Measurements from ENCODE around the gene KCNIP1.

The KCNIP1 gene

DNA sequence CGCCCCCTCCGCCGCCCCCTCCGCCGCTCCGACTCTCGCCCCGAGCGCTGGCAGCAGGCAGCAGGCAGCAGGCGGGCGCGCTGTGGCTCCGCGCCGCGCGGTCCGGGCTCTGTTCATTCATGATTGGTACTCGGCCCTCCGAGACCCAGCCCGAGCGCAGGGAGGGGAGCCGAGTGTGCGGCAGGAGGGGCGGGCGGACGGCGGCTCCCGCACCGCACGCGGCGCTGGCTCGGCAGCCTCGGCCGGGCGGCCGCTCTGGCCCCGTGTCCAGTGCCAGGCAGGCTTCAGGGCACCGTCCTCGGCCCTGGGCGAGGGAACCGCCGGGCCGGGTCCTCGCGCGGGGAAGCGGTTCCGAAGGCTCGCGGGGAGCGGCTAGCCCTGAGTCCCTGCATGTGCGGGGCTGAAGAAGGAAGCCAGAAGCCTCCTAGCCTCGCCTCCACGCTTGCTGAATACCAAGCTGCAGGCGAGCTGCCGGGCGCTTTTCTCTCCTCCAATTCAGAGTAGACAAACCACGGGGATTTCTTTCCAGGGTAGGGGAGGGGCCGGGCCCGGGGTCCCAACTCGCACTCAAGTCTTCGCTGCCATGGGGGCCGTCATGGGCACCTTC is at the start of gene KCNIP1:
KCNIP1 (plus strand) TSS at position 31 of the 607 bp plus-strand sequence.
- DNase-seq (ENCODE audit: low read depth, low spot score) = no peak
- Histone ChIP-seq H3K36me3 (ENCODE audit: insufficient read depth, low read length) (no peaks in the 10 kb centered on the region), H3K4me3 (no peak within 1 kb of the TSS), H3K27ac (no peak within 1 kb of the TSS), H3K9me3 (ENCODE audit: low read depth, low read length) (no peaks in the 10 kb centered on the region), H3K9ac (ENCODE audit: insufficient read length) (no peak within 1 kb of the TSS)
- no peak for TF ChIP-seq FOXP2 (optimal IDR thresholded peaks at IDR 0.05; ENCODE audit: control extremely low read depth, extremely low read length, insufficient read depth)
- no peak for TF ChIP-seq POLR2AphosphoS5 (IDR thresholded peaks at IDR 0.05; ENCODE audit: borderline replicate concordance, low read depth, low read length)
- TF ChIP-seq EZH2 (IDR thresholded peaks at IDR 0.05) = peak; percentile 92

DNA sequence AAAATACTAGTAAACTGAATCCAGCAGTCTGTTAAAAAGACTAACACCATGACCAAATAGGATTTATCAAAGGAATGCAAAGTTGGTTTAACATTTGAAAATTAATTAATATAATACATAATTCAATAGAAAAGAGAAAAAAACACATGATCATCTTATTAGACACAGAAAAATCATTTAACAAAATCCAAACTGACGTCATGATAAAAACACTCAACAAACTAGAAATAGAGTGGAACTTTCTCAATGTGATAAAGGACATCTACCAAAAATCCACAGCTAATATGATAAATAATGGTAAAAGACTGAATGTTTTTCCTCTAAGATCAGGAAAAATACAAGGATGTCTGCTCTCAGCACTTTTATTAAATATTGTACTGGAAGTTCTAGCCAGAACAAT is 40.4 kb upstream of the KCNIP1 start:
- Histone ChIP-seq H3K9ac (ENCODE audit: insufficient read length) (no peak overlapping the region), H3K9me3 (ENCODE audit: low read depth, low read length) (no peaks in the 10 kb centered on the region), H3K36me3 (ENCODE audit: insufficient read depth, low read length) (no peaks in the 10 kb centered on the region), H3K27ac (no peak overlapping the region), H3K4me3 (no peak overlapping the region)
- TF ChIP-seq FOXP2 (optimal IDR thresholded peaks at IDR 0.05; ENCODE audit: control extremely low read depth, extremely low read length, insufficient read depth) = no peak
- no peak for DNase-seq (ENCODE audit: low read depth, low spot score)

DNA sequence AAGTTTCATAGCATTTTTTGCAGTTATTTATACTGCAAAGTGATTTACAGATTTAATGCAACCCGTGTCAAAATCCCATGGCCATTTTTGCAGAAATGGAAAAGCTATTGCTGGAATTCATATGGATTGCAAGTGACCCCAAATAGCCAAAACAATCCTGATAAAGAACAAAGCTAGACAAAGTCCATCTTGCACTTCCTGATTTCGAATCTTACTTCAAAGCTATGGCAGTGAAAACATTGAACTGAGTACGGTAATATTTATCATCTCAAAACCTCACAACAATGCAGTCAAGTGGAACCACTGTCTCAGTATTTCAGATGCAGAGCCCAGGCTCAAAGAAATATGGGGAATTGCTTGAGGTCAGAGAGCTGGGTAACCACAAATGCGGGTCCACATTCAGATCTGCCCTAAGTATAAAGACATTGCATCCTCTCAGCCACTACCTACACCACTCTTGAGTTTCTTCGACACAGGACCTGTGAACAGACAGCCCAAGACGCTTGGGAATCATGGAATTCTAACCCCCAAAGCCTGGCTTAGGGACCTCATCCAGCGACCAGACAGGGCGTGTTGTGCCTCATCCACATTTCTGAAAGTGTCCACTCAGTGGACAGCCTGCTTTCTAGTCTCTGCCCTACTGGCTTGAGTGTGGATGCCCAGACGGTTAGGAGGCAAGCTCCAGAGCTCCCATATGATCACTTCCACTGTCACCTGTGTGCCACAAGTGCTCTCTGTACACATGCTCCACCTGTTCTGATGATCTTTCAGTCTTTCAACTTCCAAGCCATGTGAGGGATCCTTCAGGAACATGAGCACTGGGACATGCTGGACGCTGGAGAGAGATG is 39.3 kb upstream of the KCNIP1 start:
- Histone ChIP-seq H3K9me3 (ENCODE audit: low read depth, low read length) (no peaks in the 10 kb centered on the region), H3K4me3 (no peak overlapping the region), H3K9ac (ENCODE audit: insufficient read length) (no peak overlapping the region), H3K27ac (no peak overlapping the region), H3K36me3 (ENCODE audit: insufficient read depth, low read length) (no peaks in the 10 kb centered on the region)
- TF ChIP-seq EZH2 (IDR thresholded peaks at IDR 0.05) (no peak), POLR2AphosphoS5 (IDR thresholded peaks at IDR 0.05; ENCODE audit: borderline replicate concordance, low read depth, low read length) (no peak), FOXP2 (optimal IDR thresholded peaks at IDR 0.05; ENCODE audit: control extremely low read depth, extremely low read length, insufficient read depth) (no peak)
- DNase-seq (ENCODE audit: low read depth, low spot score) = no peak

DNA sequence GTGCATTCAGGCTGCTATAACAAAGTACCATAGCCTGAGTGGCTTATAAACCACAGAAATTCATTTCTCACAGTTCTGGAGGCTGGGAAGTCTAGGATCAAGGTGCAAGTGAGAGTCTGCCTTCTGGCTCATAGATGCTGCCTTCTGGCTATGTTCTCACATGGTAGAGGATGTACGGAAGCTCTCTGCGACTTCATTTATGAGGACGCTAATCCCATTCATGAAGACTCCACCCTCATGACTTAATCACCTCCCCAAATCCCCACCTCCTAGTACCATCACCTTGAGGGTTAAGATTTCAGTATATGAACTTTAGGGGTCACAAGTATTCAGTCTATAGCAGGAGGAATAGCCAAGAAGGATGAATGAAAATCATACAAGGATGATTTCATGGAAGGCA is 37.3 kb upstream of the KCNIP1 start:
- Histone ChIP-seq H3K9ac (ENCODE audit: insufficient read length) (no peak overlapping the region), H3K4me3 (no peak overlapping the region), H3K27ac (no peak overlapping the region), H3K9me3 (ENCODE audit: low read depth, low read length) (no peaks in the 10 kb centered on the region), H3K36me3 (ENCODE audit: insufficient read depth, low read length) (no peaks in the 10 kb centered on the region)
- DNase-seq (ENCODE audit: low read depth, low spot score) = no peak
- no peak for TF ChIP-seq EZH2 (IDR thresholded peaks at IDR 0.05)
- TF ChIP-seq POLR2AphosphoS5 (IDR thresholded peaks at IDR 0.05; ENCODE audit: borderline replicate concordance, low read depth, low read length) = no peak
- no peak for TF ChIP-seq FOXP2 (optimal IDR thresholded peaks at IDR 0.05; ENCODE audit: control extremely low read depth, extremely low read length, insufficient read depth)

DNA sequence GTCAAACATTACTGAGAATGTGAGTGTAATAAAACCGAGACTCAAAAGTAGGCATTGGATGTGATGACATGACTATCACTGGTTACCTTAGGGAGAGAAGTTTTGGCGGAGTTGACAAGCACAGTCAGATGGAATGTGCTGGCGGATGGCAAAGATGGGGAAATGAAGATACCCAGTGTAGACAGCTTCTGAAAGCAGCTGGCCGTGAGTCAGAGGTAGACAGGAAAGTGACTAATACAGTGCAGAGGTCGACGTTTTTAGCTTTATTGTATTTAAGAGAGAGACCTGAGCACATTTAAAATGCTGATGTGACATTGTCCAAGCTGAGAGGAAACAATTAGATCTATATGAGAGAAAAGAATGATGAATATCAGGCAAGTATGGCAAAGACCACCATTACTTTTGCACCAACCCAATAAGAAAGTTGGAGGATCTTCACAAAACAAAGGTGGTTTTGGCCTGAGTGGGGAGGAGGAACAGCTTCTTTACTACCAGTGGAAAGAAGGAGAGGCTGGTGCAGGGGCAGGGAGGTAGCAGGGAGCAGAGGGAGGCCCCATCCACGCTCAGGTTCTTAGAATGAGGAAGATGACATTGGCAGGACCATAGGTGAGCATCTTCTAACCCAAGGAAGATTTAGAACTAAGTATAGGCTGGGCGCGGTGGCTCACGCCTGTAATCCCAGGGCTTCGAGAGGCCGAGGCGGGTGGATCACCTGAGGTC is 36.7 kb upstream of the KCNIP1 start:
- no peaks in the 10 kb centered on the region for H3K36me3 ChIP-seq (ENCODE audit: insufficient read depth, low read length)
- H3K9ac ChIP-seq (ENCODE audit: insufficient read length) = no peak overlapping the region
- DNase-seq (ENCODE audit: low read depth, low spot score) = no peak
- H3K4me3 ChIP-seq = no peak overlapping the region
- no peak overlapping the region for H3K27ac ChIP-seq
- no peaks in the 10 kb centered on the region for H3K9me3 ChIP-seq (ENCODE audit: low read depth, low read length)
- TF ChIP-seq EZH2 (IDR thresholded peaks at IDR 0.05) = no peak
- no peak for TF ChIP-seq FOXP2 (optimal IDR thresholded peaks at IDR 0.05; ENCODE audit: control extremely low read depth, extremely low read length, insufficient read depth)
- no peak for TF ChIP-seq POLR2AphosphoS5 (IDR thresholded peaks at IDR 0.05; ENCODE audit: borderline replicate concordance, low read depth, low read length)

DNA sequence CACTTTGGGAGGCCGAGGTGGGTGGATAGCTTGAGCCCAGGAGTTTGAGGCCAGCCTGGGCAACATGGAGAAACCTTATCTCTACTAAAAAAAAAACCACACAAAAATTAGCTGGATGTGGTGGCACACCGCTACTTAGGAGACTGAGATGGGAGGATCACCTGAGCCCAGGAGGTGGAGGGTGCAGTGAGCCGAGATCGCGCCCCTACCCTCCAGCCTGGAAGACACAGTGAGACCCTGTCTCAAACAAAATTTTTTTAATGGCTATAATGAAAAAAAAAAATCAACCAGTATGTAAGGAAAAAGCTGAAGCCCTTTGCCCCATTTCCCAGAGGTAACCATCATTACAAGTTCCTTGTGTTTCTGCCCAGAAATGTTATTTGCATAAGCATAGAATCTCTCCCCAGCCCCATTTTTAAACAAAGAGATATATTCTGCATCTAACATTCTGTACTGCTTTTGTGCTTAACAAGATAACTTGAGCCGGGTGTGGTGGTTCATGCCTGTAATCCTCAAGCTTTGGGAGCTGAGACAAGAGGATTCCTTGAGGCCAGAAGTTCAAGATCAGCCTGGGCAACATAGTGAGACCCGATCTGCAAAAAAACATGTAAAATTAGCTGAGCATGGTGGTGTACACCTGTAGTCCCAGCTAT is 35.1 kb upstream of the KCNIP1 start:
- no peak for DNase-seq (ENCODE audit: low read depth, low spot score)
- Histone ChIP-seq H3K4me3 (no peak overlapping the region), H3K27ac (no peak overlapping the region), H3K36me3 (ENCODE audit: insufficient read depth, low read length) (no peaks in the 10 kb centered on the region), H3K9ac (ENCODE audit: insufficient read length) (no peak overlapping the region), H3K9me3 (ENCODE audit: low read depth, low read length) (no peaks in the 10 kb centered on the region)
- TF ChIP-seq FOXP2 (optimal IDR thresholded peaks at IDR 0.05; ENCODE audit: control extremely low read depth, extremely low read length, insufficient read depth) (no peak), EZH2 (IDR thresholded peaks at IDR 0.05) (no peak), POLR2AphosphoS5 (IDR thresholded peaks at IDR 0.05; ENCODE audit: borderline replicate concordance, low read depth, low read length) (no peak)

DNA sequence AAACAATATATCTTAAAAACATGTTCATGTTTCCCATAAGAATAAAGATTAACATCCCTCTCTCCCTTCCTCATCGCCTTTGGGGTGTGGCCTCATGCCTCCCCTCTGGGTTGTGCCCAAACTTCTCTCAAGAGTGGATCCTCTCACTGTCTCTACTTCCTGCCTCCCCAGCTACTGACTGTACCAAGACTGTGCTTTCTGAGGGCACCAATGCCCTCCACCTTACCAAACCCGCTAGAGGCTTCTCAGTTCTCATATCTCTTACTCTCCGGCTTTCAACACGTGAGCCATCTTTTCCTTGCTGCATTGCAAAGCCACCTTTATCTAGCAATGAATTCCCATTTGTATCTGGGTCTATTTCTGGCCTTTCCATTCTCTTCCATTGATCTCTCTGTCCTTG is 34.4 kb upstream of the KCNIP1 start:
- Histone ChIP-seq H3K36me3 (ENCODE audit: insufficient read depth, low read length) (no peaks in the 10 kb centered on the region), H3K9ac (ENCODE audit: insufficient read length) (no peak overlapping the region), H3K9me3 (ENCODE audit: low read depth, low read length) (no peaks in the 10 kb centered on the region), H3K4me3 (no peak overlapping the region), H3K27ac (no peak overlapping the region)
- TF ChIP-seq POLR2AphosphoS5 (IDR thresholded peaks at IDR 0.05; ENCODE audit: borderline replicate concordance, low read depth, low read length) (no peak), FOXP2 (optimal IDR thresholded peaks at IDR 0.05; ENCODE audit: control extremely low read depth, extremely low read length, insufficient read depth) (no peak), EZH2 (IDR thresholded peaks at IDR 0.05) (no peak)
- no peak for DNase-seq (ENCODE audit: low read depth, low spot score)

DNA sequence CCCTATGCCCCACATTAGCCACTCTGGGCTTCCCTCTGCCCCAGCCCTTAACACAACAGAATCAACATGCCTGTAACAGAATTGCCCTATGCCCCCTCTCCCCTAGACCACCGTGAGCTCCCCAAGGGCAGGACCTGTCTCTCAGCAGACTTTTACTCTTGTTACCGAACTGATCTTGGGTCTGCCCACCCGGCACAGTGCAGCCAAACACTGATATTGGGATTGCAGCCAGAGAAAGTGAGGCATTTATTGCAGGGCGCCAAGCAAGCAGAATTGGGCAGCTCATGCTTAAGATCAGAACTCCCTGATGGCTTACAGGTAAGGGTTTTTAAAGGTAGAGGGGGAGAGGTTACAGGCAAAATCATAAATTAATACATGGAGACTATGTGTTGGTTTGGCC is 33.5 kb upstream of the KCNIP1 start:
- no peak overlapping the region for H3K4me3 ChIP-seq
- H3K27ac ChIP-seq = no peak overlapping the region
- no peak for TF ChIP-seq FOXP2 (optimal IDR thresholded peaks at IDR 0.05; ENCODE audit: control extremely low read depth, extremely low read length, insufficient read depth)
- no peak for TF ChIP-seq EZH2 (IDR thresholded peaks at IDR 0.05)
- TF ChIP-seq POLR2AphosphoS5 (IDR thresholded peaks at IDR 0.05; ENCODE audit: borderline replicate concordance, low read depth, low read length) = no peak
- H3K9ac ChIP-seq (ENCODE audit: insufficient read length) = no peak overlapping the region
- no peaks in the 10 kb centered on the region for H3K9me3 ChIP-seq (ENCODE audit: low read depth, low read length)
- no peaks in the 10 kb centered on the region for H3K36me3 ChIP-seq (ENCODE audit: insufficient read depth, low read length)
- DNase-seq (ENCODE audit: low read depth, low spot score) = no peak
